Neuron (in vitro differentiated cells): Measurements from ENCODE around the gene SEC14L2.

Source experiments
- H2AFZ ChIP-seq: one replicate; pipeline ENCODE4 v1.6.1; 2013; ENCODE audit warnings: low read depth, mild to moderate bottlenecking, inconsistent platforms, low read length, moderate library complexity
- H3K27me3 ChIP-seq: one replicate; pipeline ENCODE4 v1.6.1; 2013; ENCODE audit warnings: low read length; ENCODE audit not compliant: insufficient read depth
- H3K36me3 ChIP-seq: one replicate; pipeline ENCODE4 v1.6.1; 2013; ENCODE audit warnings: low read length; ENCODE audit not compliant: insufficient read depth
- H3K4me1 ChIP-seq: one replicate; pipeline ENCODE4 v1.6.1; 2013; ENCODE audit warnings: low read length; ENCODE audit not compliant: insufficient read depth
- H3K4me3 ChIP-seq: 2 replicates; pipeline ENCODE4 v1.5.1; 2013; ENCODE audit warnings: mild to moderate bottlenecking, low read length, moderate library complexity
- H3K9me3 ChIP-seq: one replicate; pipeline ENCODE4 v1.6.1; 2013; ENCODE audit warnings: low read length

The SEC14L2 gene

DNA sequence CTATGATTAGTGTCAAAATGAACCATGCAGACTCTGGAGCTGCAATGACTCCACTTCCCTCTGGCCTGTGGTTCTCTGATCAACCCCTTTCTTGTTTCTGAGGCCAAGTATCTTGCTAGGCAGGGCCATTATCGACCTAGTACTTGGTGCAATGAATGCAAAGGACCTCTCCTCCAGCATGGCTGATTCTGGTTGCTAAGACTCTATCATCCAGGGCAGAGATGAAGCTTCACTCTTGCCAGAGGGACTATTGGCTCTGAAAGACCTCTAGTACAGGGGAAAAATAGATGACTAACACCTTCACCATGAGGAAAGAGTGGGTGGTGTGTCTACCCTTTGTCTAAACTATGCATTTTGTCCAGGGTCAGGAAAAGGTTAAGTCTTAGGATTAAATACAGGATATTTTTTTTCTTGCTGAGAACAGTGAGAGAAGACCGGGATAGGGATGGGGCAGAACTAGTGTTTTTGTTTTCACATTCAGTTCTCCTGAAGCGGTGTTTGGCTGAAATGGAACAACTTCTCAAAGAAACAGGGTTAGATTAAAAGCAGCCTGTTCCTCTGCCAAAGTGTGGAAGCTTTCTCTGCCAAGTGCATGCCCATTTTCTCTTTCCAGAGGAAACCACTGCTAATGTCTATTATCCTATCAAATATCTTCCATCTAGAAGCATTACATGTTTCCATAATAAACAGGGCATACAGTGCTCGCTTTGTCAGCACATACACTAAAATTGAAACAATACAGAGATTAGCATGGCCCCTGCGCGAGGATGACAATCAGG lies 23.7 kb downstream of the SEC14L2 start:
- H3K27me3 ChIP-seq, result no peaks in the 10 kb centered on the region
- peaks cover 29% of the 10 kb centered on the region for H3K4me1 ChIP-seq

DNA sequence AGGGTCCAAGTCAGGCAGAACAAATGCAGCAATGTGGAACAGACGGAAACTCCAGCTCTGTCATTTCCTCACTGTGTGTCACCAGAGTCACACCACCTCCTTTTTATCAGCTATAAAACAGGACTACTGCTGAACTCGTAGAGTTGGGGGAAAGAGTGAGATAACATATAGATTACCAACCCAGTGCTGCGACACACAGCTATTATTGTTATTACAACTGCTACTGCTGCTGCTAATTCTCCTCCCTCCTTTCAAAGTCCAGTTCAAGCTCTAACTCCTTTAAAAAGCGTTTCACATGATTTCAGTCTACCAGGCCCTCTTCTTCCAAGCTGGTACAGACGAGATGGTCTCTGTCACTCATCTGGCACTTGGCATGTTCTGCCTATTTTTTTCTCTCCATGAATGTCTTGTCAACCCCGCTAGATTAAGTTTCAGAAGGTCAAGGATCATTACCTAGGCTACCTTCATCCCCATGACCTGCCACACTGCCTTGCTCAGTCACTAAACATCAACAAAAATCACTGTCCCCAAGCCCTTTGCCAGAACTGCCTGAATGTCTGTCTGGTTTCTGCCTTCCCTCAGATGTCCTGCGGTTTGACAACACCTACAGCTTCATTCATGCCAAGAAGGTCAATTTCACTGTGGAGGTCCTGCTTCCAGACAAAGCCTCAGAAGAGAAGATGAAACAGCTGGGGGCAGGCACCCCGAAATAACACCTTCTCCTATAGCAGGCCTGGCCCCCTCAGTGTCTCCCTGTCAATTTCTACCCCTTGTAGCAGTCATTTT lies 25.1 kb downstream of the SEC14L2 start:
- Histone ChIP-seq H3K27me3 (no peaks in the 10 kb centered on the region), H3K4me1 (peaks cover 29% of the 10 kb centered on the region), H3K36me3 (peaks cover 9% of the 10 kb centered on the region), H2AFZ (no peak overlapping the region), H3K9me3 (no peaks in the 10 kb centered on the region), H3K4me3 (peak overlapping the region; percentile 67)

More for the DNA sequence above, 23.7 kb downstream of the SEC14L2 start:
- no peak overlapping the region for H2AFZ ChIP-seq
- H3K9me3 ChIP-seq, result no peaks in the 10 kb centered on the region
- no peak overlapping the region for H3K4me3 ChIP-seq
- H3K36me3 ChIP-seq, result peaks cover 20% of the 10 kb centered on the region

DNA sequence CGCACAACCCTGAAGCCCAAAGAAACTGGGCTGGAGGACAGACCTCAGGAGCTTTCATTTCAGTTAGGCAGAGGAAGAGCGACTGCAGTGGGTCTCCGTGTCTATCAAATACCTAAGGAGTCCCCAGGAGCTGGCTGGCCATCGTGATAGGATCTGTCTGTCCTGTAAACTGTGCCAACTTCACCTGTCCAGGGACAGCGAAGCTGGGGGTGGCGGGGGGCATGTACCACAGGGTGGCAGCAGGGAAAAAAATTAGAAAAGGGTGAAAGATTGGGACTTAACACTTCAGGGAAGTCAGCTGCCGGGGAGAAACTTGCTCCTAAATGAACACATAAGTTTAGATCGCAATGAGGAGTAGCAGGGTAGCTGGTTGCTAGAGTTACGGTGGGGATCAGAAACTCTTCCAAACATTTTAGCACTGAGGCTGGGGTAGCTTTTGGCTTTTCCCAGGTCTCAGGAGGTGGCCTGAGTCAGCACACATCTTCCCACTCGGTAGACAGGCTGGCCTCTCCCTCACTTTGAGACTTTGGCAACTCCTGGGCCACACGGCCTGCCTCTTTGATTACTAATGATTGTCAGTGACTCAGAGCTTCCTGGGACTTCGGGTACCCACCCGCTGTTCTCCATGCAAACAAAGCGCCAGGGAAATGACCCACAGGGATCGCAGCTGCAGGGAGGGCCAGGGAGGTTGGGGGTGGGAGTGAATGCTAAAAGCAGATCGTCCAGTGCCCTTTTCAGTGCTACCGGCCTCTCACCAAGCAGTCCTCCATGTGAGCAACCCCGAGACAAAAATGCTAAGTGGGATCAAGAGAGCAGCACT lies 25.9 kb downstream of the SEC14L2 start:
- H3K4me3 ChIP-seq, result peak overlapping the region; percentile 67
- H3K9me3 ChIP-seq, result no peaks in the 10 kb centered on the region
- no peaks in the 10 kb centered on the region for H3K27me3 ChIP-seq
- H3K36me3 ChIP-seq, result peaks cover 6% of the 10 kb centered on the region
- peak overlapping the region; percentile 21 for H2AFZ ChIP-seq
- H3K4me1 ChIP-seq, result peaks cover 29% of the 10 kb centered on the region

DNA sequence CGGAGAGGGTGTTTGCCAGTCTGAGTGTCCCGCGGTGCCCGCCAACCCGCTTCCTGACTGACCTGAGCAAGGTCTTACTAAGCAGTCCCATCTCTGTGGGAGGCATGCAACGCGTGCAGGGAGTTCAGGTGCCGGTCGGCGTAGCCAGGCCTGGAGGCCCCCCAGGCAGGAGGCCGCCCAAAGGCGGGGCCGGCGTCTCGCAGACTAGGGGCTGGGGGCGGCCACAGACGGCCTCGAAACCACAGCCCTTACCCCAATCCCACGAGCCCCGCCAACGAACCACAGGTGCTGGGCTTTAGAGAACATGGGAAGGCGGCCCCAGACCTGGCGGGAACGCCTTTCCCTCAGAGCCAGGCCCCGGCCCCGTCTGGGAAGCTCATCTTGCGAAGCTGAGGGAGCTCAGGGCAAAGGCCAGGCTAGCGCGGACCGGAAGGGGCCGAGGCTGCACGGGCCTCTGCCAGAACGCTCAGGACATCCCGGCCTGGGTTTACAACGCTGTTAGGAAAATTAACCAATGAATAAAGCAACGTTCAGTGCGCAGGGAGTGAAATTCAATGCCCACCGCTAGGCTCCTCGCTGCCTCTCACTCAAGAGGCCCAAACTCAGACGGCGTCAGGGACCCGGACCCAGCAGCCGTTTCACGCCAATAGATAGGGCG lies 26.6 kb downstream of the SEC14L2 start:
- peak overlapping the region; percentile 67 for H3K4me3 ChIP-seq
- no peaks in the 10 kb centered on the region for H3K9me3 ChIP-seq
- peaks cover 4% of the 10 kb centered on the region for H3K36me3 ChIP-seq
- no peaks in the 10 kb centered on the region for H3K27me3 ChIP-seq
- peak overlapping the region; percentile 21 for H2AFZ ChIP-seq
- peaks cover 29% of the 10 kb centered on the region for H3K4me1 ChIP-seq

DNA sequence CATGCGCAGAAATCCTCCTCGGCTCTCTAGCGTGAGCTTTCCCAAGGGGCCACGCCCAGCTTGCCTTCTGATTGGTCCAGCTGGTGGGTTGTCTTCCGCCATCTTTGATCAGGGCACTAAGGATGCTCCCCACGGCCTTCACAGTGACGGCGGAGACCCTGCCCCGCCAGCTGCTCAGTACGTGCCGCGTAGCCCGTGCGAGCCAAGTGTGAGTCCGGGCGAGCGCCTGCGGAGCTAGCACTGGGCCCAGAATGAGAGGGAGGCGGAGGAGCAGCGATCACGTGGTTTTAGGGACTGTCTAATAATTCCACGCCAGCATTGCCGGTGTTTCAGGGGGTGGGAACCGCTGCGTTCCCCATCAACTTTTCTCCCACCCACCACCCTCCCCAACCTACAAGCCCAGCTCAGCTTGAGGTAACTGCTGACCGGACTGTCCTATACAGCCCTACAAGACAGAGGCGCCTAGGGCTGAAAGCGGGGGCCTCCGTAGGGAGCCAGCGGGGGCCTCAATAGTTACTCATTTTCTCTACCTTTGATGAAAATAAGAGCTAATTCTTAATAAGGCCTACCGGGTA lies 27.2 kb downstream of the SEC14L2 start:
- no peaks in the 10 kb centered on the region for H3K36me3 ChIP-seq
- H3K4me3 ChIP-seq, result peak overlapping the region; percentile 67
- H2AFZ ChIP-seq, result peak overlapping the region; percentile 88
- H3K9me3 ChIP-seq, result no peaks in the 10 kb centered on the region
- H3K4me1 ChIP-seq, result peaks cover 29% of the 10 kb centered on the region
- H3K27me3 ChIP-seq, result no peaks in the 10 kb centered on the region

DNA sequence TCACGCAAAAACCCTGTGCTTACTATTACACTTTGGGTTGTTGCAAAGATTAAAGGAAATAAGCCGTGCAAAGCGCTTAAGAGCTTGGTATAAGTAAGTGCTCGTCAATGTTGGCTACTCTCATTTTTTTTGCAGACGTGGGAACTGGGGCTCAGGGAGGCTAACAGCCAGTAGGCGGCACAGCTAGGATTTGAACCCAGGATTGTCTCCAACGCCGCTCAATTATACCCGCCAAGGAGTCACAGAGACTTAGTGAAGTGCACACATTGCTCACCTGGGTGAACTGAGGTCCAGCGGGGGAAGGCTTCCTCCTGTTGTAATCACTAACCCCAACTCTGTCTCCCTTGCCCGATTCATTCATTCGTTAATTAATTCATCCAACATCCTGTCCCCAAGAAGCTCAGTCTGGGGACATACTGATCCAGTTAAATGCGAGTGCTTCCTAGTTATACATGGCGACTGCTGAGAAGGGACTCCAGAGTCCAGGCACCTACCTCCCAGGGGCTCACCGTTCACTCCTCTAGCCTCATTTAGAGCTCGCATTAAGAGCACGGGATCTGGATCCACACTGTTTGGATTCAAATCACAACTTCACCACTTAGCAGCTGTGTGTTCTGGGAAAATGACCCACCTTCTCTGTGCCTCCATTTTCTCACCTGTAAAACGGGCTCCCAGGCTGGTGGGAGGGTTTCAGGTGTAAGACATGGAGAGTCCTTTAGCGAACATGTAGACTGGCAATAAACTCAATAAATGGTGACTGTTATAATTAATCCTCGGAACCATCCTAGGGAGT lies 27.9 kb downstream of the SEC14L2 start:
- H3K9me3 ChIP-seq, result no peaks in the 10 kb centered on the region
- H3K4me1 ChIP-seq, result peaks cover 29% of the 10 kb centered on the region
- peak overlapping the region; percentile 88 for H2AFZ ChIP-seq
- no peaks in the 10 kb centered on the region for H3K27me3 ChIP-seq
- peak overlapping the region; percentile 67 for H3K4me3 ChIP-seq
- no peaks in the 10 kb centered on the region for H3K36me3 ChIP-seq

DNA sequence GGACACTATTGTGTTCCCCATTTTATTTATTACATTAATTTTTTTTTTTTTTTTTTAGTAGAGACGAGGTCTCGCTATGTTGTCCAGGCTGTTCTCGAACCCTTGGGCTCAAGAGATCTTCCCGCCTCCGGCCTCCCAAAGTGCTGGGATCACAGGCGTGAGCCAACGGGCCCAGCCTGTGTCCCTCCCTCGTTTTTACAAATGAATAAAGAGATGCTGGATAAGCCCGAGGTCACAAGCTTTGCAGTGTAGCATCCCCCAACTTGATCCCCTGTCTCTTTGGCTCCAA lies 28.5 kb downstream of the SEC14L2 start:
- Histone ChIP-seq H3K4me1 (peaks cover 29% of the 10 kb centered on the region), H3K27me3 (no peaks in the 10 kb centered on the region), H2AFZ (peak overlapping the region; percentile 95), H3K36me3 (no peaks in the 10 kb centered on the region), H3K9me3 (no peaks in the 10 kb centered on the region), H3K4me3 (peak overlapping the region; percentile 67)

DNA sequence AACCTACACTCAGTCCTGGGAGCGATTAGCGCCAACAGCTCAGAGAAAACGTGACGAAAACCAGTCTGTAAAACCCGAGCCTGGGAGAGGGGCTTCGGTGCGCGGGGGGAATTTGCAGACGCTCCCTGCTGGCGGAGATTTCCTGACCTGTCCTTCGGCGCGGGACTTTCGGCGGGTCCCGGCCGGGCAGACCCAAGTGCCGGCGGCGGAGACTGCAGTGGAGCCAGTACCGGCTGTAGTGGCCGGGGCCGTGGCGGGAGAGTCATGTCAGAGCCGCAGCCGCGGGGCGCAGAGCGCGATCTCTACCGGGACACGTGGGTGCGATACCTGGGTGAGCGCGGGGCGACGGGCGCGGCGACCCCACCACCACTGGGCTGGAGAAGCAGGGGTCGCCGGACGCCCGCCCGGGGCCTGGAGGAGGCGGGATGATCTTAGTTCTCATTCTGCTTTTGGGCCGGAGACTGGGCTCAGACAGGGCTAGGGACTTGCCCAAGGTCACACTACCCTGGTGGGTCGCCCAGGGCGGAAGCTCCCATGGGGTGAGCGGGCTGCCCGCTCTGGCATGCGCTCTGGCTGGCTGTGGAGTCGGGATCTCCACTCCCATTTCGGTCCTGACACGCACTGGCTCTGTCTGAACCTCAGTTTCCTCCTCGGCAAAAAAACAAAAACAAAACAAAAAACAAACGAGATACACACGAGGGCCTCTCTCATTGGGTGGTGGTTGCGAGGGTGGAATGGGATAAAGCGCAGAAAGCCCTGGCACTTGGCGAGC lies 29.0 kb downstream of the SEC14L2 start, which contains the start of gene MTFP1:
Gene MTFP1, plus strand, starts transcription at position 153 of the 772 bp plus-strand sequence. Its CDS starts 112 bp downstream, at position 265.
- no peaks in the 10 kb centered on the region for H3K27me3 ChIP-seq
- no peaks in the 10 kb centered on the region for H3K36me3 ChIP-seq
- H3K4me3 ChIP-seq, result peak within 1 kb of the TSS; percentile 67
- peaks cover 24% of the 10 kb centered on the region for H3K4me1 ChIP-seq
- H3K9me3 ChIP-seq, result no peaks in the 10 kb centered on the region
- peak within 1 kb of the TSS; percentile 95 for H2AFZ ChIP-seq

DNA sequence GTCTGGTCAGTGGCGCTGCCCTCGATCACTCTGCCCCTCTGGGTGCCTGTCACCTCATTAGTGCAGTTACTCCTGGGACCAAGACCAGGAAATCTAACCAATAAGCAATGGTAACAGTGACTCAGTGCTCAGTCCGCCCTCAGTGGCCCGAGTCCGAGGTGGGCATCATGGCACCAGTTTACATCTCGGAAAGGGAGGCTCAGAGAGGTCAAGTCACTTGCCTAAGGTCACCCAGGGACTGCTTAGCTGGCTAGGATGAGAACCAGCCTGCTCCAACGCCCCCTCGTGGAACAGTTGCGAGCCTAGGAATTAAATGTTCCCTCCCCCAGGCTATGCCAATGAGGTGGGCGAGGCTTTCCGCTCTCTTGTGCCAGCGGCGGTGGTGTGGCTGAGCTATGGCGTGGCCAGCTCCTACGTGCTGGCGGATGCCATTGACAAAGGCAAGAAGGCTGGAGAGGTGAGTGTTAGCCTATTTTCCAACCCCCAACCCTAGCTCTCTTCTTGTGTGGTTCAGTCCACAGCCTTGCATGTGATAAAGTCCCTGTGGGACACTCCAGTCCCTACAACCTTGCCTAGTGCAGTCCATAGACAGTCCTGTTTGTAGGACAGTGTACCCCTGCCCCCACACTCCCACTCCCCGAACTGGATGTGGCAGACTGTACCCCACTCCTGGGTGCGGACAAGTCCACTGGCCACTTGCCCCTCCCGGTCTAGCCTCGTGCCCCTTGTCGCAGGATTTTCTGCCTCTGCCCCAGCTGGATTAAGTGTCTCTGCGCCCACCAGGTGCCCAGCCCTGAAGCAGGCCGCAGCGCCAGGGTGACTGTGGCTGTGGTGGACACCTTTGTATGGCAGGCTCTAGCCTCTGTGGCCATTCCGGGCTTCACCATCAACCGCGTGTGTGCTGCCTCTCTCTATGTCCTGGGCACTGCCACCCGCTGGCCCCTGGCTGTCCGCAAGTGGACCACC lies 29.9 kb downstream of the SEC14L2 start:
- Histone ChIP-seq H3K4me3 (peak overlapping the region; percentile 67), H3K9me3 (no peaks in the 10 kb centered on the region), H3K36me3 (no peaks in the 10 kb centered on the region), H3K4me1 (peaks cover 21% of the 10 kb centered on the region), H3K27me3 (no peaks in the 10 kb centered on the region), H2AFZ (no peak overlapping the region)

DNA sequence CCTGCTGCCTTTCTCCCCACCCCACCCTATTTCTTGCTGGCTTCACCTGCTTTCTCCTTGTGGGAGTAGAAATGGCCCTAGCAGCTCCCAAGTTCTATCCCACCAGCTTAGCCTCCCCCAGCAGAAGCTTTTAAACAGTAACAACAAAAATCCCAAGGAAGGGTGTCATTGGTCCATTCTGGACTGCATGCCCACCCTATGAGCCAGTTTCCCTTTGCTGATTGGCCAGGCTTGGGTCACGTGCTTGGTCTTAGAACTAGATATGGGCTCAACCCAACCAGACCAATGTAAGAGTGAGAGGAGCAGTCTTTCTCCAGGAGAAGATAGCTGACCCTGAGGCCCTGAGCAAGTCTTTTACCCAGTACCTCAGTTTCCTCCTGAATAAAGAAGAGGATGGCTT lies 31.1 kb downstream of the SEC14L2 start:
- Histone ChIP-seq H2AFZ (no peak overlapping the region), H3K4me3 (no peak overlapping the region), H3K4me1 (peaks cover 9% of the 10 kb centered on the region), H3K36me3 (no peaks in the 10 kb centered on the region), H3K27me3 (no peaks in the 10 kb centered on the region), H3K9me3 (no peaks in the 10 kb centered on the region)
